Activated T-cell treated with anti-CD3 and anti-CD28 coated beads, Interleukin-2, amount 50 U/mL, for 48 hours (primary cell): ENCODE data around the gene ABTB2.
"Not testable (repeated sequence)": the region's sequence is repeated elsewhere in the genome, so short reads cannot be mapped to it uniquely, and the experiment has no call there.

Source experiments
- DNase-seq, 2 experiments: peaks; one replicate each; pipeline ENCODE4 v3.0.0-alpha.2; 2020

Gene ABTB2

GRCh38 chr11:34256626-34257025, 101.2 kb downstream of the ABTB2 start:
- DNase-seq = no peak

DNA sequence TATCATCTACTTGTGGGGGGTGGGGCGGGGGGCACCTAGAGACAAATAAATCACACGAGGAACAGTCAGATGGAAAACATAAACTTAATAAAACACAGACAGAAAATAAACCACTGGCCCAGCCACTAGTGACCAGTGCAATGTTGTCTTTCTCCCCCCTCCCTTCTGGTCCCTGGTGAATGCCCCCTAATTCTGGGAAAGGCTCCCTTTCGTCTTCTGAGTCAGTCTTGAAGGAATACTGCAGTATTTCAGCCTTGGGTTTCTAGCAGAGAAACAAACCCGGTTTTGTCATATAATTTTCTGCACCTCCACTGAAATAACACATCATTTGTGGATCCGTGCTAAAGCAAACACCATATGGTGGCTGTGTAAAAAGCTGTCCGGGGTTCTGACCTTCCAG, 101.7 kb downstream of the ABTB2 start:
- DNase-seq = no peak

- no peak for DNase-seq
Measured at GRCh38 chr11:34255101-34255500, 102.7 kb downstream of the ABTB2 start.

DNA sequence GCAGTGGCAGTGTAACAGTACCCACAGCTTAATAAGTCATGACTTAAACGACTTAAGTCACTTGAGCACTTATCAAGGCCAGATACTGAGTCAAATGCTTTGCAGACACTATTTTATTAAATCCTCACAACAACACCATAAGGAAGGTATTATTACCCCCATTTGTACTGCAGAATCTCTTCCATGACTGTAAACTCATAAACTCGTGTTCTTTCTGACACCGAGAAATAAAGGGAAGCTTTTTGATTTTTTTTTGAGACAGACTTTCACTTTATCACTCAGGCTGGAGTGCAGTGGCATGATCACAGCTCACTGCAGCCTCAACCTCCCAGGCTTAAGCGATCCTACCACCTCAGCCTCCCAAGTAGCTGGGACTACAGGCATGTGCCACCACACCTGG, 103.8 kb downstream of the ABTB2 start:
- no peak for DNase-seq

- DNase-seq = no peak
Measured at GRCh38 chr11:34252651-34253050, 105.2 kb downstream of the ABTB2 start.

DNA sequence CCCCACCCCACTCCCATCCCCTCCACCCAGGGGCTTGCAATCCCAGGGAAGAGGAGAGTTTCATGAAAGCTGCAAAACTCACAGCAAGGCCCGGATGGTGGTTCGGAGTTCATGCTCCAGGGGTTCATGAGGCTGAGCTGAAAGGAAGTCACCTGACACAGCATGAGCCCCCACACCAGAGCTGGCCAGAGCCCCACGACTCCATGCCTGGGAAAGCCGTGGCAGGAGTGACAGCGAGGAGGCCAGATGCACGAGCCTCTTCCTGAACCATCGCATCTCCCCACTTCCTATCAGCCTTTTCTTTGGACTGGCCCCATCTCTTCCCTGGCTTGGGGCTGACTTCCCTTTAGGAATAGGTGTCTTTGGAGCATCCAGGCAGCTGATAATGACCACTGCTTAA, 105.8 kb downstream of the ABTB2 start:
- no peak for DNase-seq

GRCh38 chr11:34251589-34251980, 106.2 kb downstream of the ABTB2 start:
- DNase-seq = no peak

DNA sequence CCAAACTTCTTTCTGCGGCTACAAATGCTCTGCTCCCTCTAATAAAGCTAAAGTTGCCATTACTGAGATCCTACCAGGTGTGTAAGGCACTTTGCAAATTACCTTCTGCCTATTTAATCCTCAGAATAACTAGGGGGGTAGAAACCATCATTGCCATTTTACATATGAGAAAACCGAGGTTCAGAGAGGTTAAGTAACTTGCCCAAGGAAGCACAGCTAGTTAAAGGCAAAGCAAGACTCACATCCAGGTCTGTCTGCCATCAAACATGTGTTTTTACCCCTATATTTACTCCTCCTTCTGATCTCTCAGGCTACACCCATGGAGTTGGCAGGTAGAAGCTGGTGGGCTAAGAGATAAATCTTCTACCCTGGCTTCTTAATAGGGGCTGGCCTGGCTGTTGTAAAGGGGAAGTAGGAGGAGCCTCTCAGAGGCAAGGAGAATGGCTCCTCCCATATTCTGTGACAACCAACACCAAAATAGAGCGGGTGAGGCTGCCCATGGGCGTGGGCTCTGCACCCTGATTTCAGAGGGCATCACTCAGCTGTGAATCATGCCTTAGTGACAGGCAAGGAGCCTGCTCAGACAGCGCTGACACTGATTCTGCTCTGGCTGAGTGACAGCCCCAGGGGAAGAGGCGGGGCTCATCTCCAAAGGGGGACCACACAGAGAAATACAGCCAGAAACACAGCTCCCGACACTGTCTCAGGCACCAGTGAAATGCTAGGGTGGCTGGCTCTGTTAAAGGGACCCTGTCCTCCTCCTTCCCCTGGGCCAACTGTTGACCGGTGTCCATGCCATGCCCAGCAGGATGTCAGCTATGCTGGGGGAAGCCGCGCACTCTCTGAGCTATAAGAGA, 106.8 kb downstream of the ABTB2 start:
- DNase-seq = peak; percentile 73 to 77

DNA sequence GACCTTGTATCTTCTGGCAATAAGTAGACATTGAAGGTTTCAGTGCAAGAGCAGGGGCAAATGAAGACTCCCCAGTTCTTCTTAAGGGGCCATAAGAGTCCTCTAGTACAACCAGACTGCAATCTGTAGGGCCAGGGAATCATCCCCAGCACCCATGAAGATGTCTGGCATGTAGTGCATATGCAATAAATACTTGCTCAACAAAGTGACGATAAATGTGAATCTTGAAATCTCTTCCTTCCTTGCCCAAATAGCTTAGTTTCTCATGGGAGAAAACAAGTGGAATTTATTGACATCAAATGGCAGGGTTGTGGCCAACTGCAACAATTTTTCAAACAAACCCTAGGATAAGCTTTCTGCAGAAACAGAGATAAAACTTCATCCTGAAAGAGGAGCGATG, 107.6 kb downstream of the ABTB2 start:
- DNase-seq = no peak

GRCh38 chr11:34249439-34249838, 108.4 kb downstream of the ABTB2 start:
- no peak for DNase-seq

GRCh38 chr11:34246511-34246910, 111.3 kb downstream of the ABTB2 start:
- DNase-seq = not testable (repeated sequence)

- peak in 1 of 2 experiments; percentile 52 for DNase-seq
Measured at GRCh38 chr11:34245041-34245440, 112.8 kb downstream of the ABTB2 start.

GRCh38 chr11:34243600-34244464, 114.0 kb downstream of the ABTB2 start:
- DNase-seq = peak; percentile 68

- no peak for DNase-seq
Measured at GRCh38 chr11:34242037-34242625, 115.7 kb downstream of the ABTB2 start.

GRCh38 chr11:34240150-34240494, 117.7 kb downstream of the ABTB2 start:
- peak in 1 of 2 experiments; percentile 36 for DNase-seq

- no peak for DNase-seq
Measured at GRCh38 chr11:34239465-34240149, 118.2 kb downstream of the ABTB2 start.

- no peak for DNase-seq
Measured at GRCh38 chr11:34238966-34239365, 118.8 kb downstream of the ABTB2 start.

- DNase-seq = no peak
Measured at GRCh38 chr11:34238533-34238932, 119.3 kb downstream of the ABTB2 start.

DNA sequence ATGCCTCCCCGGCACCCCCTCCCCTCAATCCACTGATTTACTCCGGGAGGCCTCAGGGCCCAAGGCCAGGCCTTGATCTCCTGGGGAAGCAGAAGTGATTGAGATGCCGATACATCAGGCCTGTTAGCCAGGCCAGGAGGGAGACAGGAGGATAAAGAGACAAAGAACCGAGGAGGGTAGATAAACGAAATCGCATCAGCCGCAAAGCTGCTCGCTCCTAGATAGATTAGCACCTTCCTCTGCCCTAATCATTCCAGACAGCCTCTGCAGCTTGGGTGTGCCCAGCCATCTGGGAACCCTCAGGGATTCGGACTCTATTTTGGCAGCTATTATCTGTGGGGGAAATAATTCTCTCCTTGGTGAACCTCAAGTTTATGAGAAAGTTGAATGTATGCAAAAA, 121.2 kb downstream of the ABTB2 start:
- DNase-seq = no peak

DNA sequence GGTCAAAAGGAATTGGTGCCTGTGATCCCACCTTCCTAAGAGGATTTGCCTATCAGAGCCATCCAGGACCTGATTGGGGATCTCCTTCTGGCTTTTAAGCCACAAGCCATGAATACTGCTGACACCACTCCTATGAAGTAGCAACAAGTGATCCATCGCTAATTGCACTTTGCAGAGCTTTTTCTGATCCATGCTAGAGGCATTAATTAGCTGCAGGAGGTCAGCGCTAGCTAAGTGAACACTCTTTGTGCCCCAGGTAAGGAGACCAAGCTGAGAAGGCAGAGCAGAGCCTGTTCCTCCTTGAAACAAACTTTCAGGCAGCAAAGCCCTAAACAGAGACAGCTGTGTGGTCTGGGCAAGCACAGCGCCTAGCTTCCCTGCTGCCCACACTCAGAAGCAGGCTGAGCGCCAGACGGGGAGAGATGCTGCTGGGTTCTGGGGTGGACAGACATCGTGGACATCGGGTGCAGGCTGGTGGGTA, 122.2 kb downstream of the ABTB2 start:
- peak in 1 of 2 experiments; percentile 34 for DNase-seq

DNA sequence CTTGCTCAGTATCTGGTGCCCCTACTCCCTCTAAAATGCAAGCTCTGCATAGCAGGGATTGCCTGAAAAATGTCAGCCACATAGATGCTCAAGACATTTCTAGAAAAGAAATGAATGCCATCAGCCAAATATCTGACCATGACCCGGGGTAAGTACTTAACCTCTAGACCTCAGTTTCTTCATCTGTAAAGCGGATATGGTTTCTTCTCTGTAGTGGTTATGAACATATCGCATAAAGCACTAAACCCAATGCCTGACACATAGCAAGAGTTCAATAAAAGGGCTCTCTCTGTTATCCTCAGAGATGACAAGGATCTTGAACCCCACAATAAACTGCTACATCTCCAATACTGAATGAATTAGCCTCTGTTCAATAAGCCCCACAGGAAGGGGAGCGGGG, 122.6 kb downstream of the ABTB2 start:
- no peak for DNase-seq

DNA sequence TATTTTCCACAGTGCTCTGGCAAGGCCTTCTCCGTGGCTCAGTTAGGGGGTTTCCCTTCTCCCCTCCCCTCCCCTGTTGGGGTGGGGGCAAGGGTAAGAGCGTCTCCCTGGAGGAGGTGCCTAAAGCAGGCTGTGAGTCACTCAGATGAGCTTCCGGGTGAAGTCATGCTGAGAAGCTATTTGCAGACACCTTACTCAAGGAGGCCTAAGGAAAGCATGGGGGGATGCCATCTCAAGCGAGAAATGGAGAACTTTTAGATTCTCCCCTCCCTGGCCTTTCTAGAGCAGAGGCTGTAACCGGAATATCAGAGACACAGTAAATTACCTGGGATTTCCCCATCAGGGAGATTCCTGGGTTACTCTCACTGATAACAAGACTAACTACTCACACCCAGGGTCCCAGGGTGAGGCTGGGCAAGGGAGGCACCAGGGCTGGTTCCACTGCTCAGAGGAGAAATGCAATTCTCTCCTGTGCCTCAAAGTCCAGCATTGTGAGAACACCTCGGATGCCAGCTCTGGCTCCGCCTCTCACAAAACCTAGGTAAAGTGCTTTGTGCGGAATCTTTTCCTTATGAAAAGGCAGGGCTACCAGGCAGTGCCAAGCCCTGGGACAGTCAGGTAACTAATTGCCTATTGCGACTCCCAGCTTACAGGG, 123.6 kb downstream of the ABTB2 start:
- peak; percentile 78 to 82 for DNase-seq
